DMS114 treated with DMSO at 0.1 percent for 48 hours (cell line): ENCODE results near the gene GLCCI1.

Source experiments
- DNase-seq: peaks from one replicate; lab custom pipeline; 2025; ENCODE audit not compliant: unreplicated experiment; lab: John Stamatoyannopoulos, UW

GLCCI1 gene

DNA sequence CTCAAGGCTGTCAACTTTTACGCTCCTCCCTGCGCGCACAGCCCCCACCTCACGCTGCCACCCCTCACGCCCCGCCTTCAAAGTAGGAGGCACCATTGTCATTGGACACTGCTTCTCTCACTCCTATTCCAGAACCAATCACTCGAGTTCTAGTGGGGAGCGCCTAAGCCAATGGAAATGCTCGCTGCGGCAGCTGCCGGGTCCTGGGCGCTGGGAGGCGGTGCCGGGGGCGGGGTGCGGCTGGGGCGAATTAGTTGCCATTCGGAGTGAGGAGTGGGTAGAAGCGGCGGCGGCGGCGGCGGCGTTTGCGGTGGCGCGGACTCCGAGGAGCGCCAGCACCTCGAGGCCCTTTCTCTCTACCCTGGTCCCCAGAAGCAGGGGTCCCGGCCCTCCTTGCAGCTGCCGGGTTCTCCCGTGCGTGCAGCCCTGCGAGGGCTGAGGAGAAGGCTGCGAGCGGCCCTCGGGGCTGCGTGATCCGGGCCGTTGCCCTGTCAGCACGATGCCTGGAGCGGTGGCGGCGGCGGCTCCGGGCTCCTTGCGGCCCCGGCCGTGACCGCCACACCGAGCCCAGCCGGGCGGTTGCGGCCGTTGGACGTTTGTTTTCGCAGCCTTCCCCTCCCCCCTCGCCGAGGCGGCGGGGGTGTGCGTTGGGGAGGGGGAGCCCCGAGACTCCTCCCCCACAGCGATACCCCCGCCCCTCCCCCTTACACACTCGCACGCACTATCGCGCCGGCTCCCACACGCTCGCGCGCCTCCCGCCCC, at the start of gene GLCCI1:
TSS of gene GLCCI1 (plus strand) at position 253 of the 762 bp plus-strand sequence. CDS start 555 bp downstream, outside the sequence.
- peak; percentile 96 for DNase-seq

DNA sequence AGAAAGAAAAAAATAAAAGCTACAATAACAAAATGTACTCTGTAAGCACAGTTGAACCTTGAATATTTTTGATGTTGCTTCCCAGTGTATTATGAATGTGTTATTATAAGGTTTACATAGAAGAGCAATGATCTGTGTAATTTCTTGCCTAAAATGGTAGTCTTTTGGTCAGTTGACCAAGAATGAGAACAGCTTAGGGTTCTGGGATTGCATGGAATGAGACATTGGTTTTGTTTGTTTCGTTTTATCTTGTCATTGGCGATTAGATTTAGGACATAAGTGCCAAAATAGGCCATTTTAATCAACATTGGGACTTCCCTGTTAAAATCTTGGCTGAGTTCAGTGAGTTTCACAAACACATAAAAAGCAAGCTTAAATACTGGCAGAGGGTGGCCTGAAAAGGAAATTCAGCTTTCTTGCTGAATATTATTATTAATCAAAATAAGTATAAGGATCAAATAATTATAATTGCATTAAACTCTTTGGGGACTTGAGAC, 49.1 kb upstream of the GLCCI1 start:
- no peak for DNase-seq

DNA sequence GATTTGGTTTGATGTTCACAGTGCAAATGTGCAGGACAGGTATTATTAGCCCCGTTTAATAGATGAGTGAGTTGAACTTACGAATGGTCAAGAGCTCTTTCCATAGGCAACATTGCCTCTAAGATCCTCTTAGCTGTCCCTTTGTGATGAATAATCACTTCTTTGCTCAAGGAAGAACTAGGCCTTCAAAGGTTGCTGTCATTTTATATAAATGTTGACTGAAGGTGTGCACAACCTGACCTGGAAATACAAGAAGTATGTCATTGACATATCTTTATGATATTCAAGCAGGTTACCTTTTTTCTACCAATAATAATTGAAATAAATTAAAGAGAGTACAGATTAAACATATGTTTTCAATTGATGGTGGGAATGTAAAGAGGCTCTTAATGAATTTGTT, 48.5 kb upstream of the GLCCI1 start:
- no peak for DNase-seq

DNA sequence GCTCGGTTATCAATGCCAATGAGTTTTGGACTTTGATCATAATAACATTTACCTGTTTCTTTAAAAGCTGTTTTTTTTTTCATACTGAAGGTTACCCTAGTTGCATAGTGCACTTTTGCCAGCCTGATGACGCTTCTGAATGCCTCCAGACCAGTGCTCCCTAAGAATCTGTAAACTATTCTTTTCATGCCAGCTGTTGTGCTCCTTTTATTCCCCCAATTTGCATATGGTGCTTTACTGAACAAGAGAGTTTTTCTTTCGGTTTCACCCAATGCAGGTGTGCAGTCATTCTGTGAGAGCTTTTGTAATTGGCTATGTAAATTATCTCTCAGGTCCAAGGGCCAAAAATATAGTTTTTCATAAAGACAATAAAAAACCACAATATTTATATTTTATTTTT, 48.1 kb upstream of the GLCCI1 start:
- no peak for DNase-seq

DNA sequence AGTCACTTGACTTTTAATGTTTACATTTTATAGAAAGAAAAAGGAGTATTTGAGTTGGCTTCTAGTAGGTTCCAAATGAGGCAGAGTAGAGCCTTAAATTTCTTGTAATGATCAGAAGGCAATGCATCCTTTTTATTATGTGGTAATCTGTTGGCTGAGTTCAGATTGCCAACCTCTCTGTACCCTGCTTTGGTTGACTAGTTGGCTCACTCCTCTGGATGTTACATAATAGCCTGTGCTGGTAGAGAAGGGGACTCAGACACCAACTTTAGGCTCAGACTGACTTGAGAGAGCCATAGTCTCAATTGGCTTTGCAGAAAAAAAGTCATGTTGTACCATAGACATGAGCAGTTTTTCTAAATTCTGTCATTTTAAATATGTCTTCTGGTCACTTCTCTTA, 46.8 kb upstream of the GLCCI1 start:
- no peak for DNase-seq

DNA sequence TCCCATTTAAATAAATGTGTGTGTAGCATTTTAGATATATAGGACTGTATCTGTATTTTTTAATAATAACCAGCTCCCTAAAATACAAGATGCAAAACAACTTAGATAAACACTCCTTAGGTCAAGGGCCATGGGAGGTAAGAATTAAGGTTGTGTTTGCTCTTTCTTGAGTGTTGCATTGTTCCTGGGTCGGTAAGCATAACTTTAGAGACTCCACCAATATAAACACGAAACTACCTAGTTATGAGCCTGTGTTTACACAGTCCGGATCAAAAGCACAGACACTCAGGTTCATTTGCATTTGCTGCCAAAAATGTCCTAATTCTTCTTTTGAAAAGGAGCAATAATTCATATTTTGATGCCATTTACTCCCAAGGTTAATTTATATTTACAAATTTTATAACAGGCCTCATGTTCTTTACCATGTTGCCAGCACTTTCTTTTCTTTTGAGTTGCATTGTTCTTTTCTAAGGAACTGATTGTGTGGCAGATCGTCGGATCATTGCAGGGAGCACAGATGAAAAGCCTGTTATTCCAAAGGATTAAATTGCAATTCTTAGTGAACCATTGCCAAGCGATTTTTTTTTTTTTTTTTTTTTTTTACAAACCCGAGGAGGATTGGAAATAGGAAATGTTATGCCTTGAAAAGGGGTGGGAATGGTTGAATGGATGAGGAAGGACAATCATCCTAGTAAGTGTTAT, 45.8 kb upstream of the GLCCI1 start:
- DNase-seq = no peak

DNA sequence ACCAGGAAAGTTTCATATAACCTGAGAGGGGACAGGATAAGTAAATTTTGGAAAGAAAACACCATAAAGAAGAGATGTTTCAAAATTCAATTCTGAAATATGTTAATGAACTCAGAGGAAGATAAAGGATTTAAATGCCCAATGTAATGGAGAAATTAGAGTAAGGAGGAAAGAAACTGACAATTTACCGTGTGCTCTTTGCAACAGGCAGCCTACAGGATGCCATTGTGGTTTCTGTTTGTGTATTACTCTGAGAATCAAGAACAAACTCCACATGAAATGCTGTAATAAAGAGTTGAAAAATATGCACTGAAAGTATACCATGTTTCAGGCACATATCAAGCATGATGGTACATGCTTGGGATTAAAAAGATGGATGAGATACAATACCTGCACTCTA, 44.8 kb upstream of the GLCCI1 start:
- no peak for DNase-seq

DNA sequence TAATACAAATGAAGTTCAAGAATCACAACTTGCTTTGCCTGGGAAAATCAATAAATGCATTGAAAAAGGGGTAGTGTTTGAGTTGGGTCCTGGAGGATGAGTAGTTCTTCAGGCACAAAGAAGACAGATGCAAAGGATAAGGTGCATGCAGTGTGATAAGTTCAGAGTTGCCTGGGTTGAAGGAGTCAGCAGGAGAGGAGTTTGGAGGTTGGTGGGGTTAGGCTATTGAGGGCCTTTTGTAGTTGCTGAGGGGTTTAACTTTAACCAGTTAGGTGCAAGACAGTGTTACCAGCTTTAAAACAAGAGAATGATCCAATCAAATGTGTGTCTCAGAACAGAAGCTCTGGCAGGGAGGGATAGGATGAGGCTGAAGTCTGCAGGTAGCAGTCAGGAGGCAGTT, 44.3 kb upstream of the GLCCI1 start:
- no peak for DNase-seq

DNA sequence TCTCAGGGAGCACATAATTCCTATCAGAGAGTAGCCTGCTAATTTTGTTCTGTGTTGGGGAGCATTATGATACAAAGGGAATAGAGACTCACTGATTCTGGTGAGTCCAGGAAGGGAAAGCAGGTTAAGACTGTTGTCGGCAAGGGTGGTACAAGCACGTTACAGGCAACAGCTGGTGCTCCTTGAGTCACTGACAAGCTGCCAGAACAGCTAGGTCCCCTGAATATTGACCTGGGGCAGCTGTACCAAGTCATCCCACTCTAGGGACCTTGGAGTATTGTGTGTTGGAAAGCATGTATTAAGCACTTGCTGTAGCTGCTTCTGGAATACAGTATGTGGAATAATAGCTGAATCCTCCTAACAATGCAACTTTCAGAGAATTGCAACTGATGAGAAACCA, 37.0 kb upstream of the GLCCI1 start:
- DNase-seq = no peak

DNA sequence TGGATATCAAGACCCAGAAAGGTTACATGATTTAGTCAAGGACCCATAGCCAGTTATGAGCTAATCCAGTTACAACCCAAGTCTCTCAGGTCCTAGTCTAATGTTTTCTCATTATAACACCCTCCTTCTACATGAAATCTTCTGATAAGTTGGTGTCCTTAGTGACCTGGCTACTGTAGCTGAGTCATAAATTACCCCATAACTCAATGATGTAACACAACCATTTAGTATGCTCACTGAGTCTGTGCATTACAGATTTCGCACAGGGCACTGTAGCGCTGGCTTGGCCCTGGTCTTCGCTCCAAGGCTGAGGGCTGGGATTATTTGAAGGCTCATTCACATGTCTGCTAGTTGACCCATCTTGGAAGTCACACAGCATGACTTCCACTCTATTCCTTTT, 36.0 kb upstream of the GLCCI1 start:
- no peak for DNase-seq

DNA sequence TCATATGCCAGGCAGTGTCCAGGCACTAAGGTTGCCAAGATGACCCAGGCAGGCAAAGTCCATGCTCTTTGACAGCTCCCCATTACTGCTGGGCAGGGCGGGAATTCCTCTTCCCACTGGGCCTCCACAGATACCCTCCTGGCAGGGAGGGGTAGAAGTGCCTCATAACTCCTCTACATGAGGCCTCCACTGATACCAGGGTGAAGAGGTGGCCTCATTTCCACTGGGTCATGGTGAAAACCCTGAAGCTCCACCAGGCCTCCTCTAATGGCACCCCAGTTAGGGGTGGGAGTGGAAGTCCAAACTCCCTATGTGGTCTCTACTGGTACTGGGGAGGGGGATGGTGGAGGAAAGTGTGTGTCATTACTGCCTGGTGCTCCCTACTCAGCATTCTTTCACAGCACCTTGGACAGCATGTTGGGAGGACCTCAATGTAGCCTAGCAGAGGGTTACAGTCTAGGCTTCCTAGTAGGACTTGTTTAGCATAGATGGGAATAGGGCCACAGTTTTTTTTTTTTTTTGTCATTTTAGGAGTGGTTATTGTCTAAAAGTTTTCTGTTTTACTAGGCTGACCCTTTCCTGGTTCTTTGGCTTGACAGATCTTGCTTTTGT, 34.6 kb upstream of the GLCCI1 start:
- no peak for DNase-seq

DNA sequence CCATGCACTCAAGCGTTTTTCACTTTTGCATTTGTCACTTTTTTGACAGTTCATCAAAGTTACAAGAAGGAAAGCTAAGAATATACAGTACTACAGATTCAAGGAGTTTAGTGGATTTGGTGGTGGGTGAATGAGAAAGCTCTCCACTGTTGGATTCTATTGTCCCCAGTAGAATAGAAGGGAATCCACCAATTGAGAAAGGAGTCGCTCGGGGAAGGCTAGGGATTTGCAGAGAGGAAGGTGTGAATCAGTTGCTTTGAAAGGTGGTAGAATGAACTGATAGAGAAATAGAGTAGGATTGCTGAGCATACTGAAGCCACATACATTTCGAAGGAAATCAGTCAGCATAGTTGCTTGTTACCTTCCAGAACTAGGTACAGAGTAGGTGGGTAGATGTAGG, 33.7 kb upstream of the GLCCI1 start:
- no peak for DNase-seq

DNA sequence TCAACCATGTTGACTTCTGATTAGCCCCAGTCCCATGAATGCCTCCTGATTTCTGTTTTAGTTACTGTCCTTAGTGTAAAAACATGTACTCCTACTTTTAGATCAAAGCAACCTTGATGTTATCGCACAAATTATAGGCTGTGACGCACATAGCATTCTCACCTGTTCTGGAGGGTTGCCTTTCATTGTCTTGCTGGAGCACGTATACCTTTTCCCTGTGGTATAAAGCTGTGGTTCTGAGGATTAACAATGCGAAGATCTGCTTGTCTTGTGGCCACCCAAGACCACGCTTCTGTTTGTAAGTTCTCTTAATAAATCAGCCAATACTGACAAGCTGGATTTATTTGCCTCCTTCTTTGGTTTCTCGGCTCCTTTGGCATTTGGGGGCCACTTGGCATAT, 30.1 kb upstream of the GLCCI1 start:
- no peak for DNase-seq

DNA sequence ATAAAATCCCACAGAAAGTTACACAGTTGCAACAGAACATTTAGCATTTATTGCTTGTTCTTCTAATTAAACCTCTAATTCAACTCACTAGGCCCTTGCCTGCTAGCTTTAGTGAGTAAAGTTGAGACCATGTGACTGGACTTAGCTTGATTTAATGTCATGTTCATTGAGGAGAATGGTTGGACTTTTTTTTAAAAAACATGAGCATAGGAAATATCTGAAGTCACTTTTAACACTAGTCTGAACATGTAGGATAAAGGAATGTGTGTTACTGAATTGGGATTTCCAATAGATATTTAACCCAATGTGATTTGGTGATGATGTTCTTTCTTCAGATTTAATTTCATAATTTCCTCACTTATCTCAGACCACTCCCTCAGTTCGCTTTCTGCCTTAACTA, 24.6 kb upstream of the GLCCI1 start:
- DNase-seq = no peak

DNA sequence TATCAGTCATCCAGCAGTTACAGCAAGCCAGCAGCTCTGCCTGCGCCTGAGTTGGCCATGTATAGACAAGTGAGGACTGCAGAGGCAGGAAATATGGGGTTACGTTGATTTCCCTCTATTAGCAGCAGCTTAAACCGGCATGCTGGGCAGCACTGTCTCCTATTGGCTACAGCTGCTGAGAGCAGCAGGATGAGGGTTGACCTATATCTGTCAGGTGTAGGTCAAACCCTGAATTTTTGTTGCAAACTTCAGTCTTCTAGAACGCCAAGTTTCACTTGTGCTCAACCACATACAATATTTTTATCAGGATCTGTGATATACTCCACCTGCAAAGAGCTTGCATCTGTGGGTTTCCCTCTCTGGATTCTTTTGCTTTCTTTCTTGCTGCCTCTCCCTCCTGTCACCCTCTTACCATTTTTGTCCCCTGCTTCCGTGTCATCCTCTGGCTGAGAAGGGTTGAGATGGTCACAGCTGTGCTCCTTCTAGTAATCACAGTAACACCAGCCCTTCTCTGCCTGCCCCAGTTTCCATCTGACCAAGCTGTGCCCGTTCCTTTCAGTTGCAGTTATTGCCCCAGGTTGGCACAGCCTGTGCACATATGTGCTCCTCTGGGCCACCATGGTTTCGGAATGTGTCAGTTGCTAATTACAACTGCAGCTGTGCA, 23.8 kb upstream of the GLCCI1 start:
- no peak for DNase-seq

DNA sequence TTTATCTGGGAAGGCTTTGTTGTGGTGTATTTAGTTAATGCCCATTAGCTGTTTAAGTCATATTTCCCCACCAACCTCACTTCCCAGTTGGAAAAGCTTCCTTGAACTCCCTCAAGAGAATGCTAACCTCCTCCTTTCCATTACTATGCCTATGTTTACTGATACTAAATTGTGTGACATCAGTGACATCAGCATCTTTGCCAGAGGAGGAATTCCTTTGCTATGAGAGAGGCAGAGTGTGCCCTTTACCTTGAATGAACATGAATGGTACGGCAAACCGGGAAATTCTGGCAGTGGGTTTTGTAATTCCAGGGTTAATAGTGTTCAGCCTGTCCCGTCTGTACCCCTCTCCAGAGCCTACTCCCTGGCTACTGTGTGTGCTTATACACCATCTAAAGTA, 22.1 kb upstream of the GLCCI1 start:
- DNase-seq = no peak

DNA sequence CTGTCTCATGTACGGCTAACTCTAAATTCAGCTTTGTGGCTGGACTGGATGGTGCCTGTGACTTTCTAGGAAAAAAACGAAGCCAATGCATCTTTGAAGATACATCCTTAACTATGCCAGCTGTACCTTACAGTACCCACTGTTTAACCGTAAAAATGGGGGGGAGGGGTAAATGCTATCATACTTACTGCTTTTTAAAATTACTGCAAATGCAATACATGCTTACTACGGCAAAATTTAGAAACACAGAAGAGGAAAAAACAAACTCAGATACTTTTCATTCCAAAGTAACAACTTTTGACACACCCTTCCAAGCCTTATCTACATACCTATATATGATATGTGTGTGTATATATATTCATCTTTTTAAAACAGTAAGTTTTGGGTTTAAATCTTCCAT, 20.4 kb upstream of the GLCCI1 start:
- no peak for DNase-seq

DNA sequence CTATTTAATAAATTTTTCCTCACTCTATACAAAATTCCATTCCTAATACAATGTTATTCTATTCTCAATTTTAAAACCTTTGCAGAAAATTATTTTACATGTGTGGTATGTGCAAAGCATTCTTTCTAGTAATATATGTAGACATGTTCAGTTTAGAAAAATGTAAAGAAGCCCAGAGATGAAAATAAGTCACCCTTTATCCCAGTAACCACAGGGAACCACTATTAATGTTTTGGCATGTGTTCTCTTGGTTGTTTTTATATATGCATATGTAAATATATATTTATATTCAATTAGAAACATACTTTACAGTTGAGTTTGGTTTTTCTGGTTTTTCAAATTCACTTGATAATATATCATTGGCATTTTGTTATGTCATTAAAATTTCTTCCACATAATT, 14.8 kb upstream of the GLCCI1 start:
- no peak for DNase-seq

DNA sequence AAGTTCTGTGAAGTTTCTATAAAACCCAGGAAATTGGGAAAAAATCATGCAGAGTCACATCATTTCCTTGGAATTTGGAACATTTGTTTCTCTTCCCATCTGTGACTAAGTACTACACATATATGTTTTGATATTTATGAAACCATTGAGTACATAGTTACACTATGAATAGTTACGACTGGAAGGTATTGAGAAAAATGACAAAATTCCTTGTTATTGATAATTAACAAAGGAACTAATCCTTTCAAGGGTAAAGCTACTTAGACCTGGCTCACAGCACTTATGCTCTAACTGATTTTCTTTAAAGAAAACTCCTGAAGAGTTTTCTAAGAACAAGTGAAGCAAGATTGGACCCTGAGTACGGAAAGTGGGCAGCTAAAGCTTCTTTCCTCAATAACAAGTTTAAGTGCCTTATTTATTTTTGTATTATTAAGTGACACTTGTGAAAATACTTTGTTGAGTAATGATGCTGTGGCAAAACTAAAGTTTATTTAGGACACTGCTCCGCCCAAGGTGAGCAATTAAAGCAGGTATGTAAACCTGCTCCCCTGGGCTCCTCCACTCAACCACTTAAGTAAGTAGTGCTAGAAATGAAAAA, 12.0 kb upstream of the GLCCI1 start:
- no peak for DNase-seq

DNA sequence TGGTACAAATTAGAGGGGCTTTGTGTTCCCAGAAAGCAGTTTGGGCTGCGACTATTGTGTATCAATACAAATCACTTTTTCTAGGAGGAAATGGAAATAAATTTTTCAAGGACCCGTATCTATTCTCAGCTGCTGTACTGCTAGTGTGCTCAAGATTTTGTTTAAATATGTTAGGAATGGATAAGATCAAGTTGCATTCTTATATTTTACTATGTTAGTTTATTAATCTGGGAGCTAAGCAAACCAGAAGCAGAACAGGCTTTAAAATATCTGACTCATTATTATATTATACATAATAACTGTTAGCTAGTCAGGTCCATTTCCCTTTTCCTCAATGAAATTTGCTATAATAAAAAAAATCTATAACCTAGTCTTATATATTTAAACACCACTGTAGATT, 11.1 kb upstream of the GLCCI1 start:
- no peak for DNase-seq

DNA sequence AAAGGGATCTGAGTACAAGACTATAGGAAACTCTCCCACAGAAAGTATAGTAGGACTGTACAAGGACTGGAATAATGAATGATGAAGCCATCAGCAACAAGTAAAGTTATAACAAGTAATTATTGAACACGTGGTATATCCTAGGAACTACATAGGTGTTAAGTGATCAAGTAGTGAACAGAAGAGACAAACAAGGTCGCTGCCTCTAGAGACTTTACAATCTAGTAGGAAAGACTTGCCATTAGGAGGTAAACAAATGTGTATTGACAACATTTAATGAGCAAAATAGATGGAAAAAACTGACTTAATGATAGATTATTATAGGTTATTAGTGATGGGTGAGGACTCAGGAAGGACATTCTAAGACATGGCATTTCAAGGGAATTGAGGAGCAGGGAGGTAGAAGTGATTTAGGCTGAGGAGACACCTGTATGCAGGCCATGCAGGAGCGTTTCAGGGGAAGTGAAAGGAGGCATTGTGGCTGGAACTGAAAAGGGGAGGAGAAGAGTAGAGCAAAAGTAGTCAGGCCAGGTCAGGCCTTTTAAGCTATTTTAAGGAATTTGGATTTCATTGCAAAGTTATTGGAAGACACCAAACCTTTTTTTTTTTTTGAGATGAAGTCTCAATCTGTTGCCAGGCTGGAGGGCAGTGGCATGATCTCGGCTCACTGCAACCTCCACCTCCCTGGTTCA, 8.5 kb upstream of the GLCCI1 start:
- no peak for DNase-seq
